Fibroblast of the conjunctiva (primary cell): ENCODE results near the gene GHSR.

ENCODE experiments used
- DNase-seq: peaks from one replicate; pipeline ENCODE4 v3.0.0-alpha.2; 2010; ENCODE audit warnings: low read depth

The GHSR gene

GRCh38 chr3:172447611-172448579 lies at the start of gene GHSR:
Gene GHSR, minus strand, starts transcription at chr3:172448456. Its CDS starts 43 bp downstream, at chr3:172448413.
- no peak for DNase-seq

GRCh38 chr3:172490198-172490669 lies 42.0 kb upstream of the GHSR start:
- peak; percentile 51 for DNase-seq

GRCh38 chr3:172478116-172478515 lies 29.9 kb upstream of the GHSR start:
- no peak for DNase-seq

- no peak for DNase-seq
Observed at GRCh38 chr3:172476347-172476746, 28.1 kb upstream of the GHSR start.

- no peak for DNase-seq
Observed at GRCh38 chr3:172475703-172476102, 27.4 kb upstream of the GHSR start.

GRCh38 chr3:172471903-172472302 lies 23.6 kb upstream of the GHSR start:
- DNase-seq = no peak

- DNase-seq = no peak
Observed at GRCh38 chr3:172470588-172470987, 22.3 kb upstream of the GHSR start.

- no peak for DNase-seq
Observed at GRCh38 chr3:172467170-172467824, 19.0 kb upstream of the GHSR start.

GRCh38 chr3:172466553-172467130 lies 18.4 kb upstream of the GHSR start:
- DNase-seq = no peak

GRCh38 chr3:172465281-172465680 lies 17.0 kb upstream of the GHSR start:
- no peak for DNase-seq

GRCh38 chr3:172464306-172464705 lies 16.1 kb upstream of the GHSR start:
- DNase-seq = no peak

GRCh38 chr3:172461530-172462138 lies 13.4 kb upstream of the GHSR start:
- no peak for DNase-seq

- no peak for DNase-seq
Observed at GRCh38 chr3:172456404-172456803, 8.1 kb upstream of the GHSR start.

- DNase-seq = no peak
Observed at GRCh38 chr3:172454180-172454579, 5.9 kb upstream of the GHSR start.

- no peak for DNase-seq
Observed at GRCh38 chr3:172449466-172450149, 1.4 kb upstream of the GHSR start.

- no peak for DNase-seq
Observed at GRCh38 chr3:172448661-172449465, 607 bp upstream of the GHSR start.

GRCh38 chr3:172446198-172446597 lies 2.1 kb downstream of the GHSR start:
- DNase-seq = no peak

- no peak for DNase-seq
Observed at GRCh38 chr3:172444821-172445220, 3.4 kb downstream of the GHSR start.

GRCh38 chr3:172442606-172443005 lies 5.7 kb downstream of the GHSR start:
- DNase-seq = no peak

- no peak for DNase-seq
Observed at GRCh38 chr3:172441581-172441980, 6.7 kb downstream of the GHSR start.

- no peak for DNase-seq
Observed at GRCh38 chr3:172438186-172438585, 10.1 kb downstream of the GHSR start.
